Body of pancreas (tissue), 4 donors: Measurements from ENCODE around the gene PDHB.

Experiments
- POLR2A ChIP-seq, 3 donors: fragments of 450-650 bp; IDR thresholded peaks; one replicate each; pipeline ENCODE4 v1.6.1; 2016; ENCODE audit warnings: antibody characterized with exemption in 3 of 3, mild to moderate bottlenecking in 2 of 3
- TF ChIP-seq, protein P1 (sequence below), 7 experiments: fragments of 450-650 bp in 4 of 7; fragments of 200-600 bp in 3 of 7; sonication (generic) in 3 of 7; IDR thresholded peaks; one replicate each; pipeline ENCODE4 v1.5.1; 2016 to 2019; ENCODE audit warnings: antibody characterized with exemption in 7 of 7

GRCh38 chr3:58414538-58415197 lies 19.0 kb downstream of the PDHB start:
- TF ChIP-seq, protein P1, sequence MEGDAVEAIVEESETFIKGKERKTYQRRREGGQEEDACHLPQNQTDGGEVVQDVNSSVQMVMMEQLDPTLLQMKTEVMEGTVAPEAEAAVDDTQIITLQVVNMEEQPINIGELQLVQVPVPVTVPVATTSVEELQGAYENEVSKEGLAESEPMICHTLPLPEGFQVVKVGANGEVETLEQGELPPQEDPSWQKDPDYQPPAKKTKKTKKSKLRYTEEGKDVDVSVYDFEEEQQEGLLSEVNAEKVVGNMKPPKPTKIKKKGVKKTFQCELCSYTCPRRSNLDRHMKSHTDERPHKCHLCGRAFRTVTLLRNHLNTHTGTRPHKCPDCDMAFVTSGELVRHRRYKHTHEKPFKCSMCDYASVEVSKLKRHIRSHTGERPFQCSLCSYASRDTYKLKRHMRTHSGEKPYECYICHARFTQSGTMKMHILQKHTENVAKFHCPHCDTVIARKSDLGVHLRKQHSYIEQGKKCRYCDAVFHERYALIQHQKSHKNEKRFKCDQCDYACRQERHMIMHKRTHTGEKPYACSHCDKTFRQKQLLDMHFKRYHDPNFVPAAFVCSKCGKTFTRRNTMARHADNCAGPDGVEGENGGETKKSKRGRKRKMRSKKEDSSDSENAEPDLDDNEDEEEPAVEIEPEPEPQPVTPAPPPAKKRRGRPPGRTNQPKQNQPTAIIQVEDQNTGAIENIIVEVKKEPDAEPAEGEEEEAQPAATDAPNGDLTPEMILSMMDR (IDR thresholded peaks at IDR 0.05), result peak; percentile 67 to 89 (median 79)
- TF ChIP-seq POLR2A (IDR thresholded peaks at IDR 0.05), result no peak
